Stomach (tissue), 9 donors: ENCODE measurements around the gene STK35. TPM values are rescaled to one million over a fixed set of nuclear protein-coding genes. Genes with fewer than 3 reads are reported as not detected.

Experiments used
- DNase-seq, 2 donors: peaks; one replicate each; pipeline versions ENCODE4 v3.0.0 to v3.0.0-alpha.2; 2013 to 2019
- H3K27ac ChIP-seq, 5 donors: fragments of 200-600 bp in 4 of 5; sonication (generic) in 4 of 5; one replicate each; pipeline ENCODE4 v1.5.1; 2013 to 2019; ENCODE audit warnings: mild to moderate bottlenecking in 1 of 5, moderate library complexity in 1 of 5
- H3K27me3 ChIP-seq, 3 donors: fragments of 200-600 bp; sonication (generic); one replicate each; pipeline ENCODE4 v1.5.1; 2017 to 2019; ENCODE audit warnings: mixed run types in 1 of 3
- H3K36me3 ChIP-seq, 4 donors: fragments of 200-600 bp; sonication (generic); 1 replicate in 3 of 4; 2 replicates in 1 of 4; pipeline ENCODE4 v1.5.1; 2016 to 2019
- H3K4me1 ChIP-seq, 4 donors: fragments of 200-600 bp; sonication (generic); one replicate each; pipeline ENCODE4 v1.5.1; 2016 to 2019
- H3K4me3 ChIP-seq, 4 donors: fragments of 200-600 bp; sonication (generic) in 3 of 4; one replicate each; pipeline ENCODE4 v1.5.1; 2016 to 2019; ENCODE audit warnings: mild to moderate bottlenecking in 1 of 4
- H3K9me3 ChIP-seq, 4 donors: fragments of 200-600 bp; sonication (generic); one replicate each; pipeline ENCODE4 v1.5.1; 2016 to 2019
- CTCF ChIP-seq, 7 experiments: fragments of 450-650 bp in 4 of 7; fragments of 200-600 bp in 3 of 7; sonication (generic) in 3 of 7; IDR thresholded peaks; one replicate each; pipeline ENCODE4 v1.5.1; 2016 to 2019; ENCODE audit warnings: antibody characterized with exemption in 7 of 7, control low read depth in 2 of 7, mild to moderate bottlenecking in 1 of 7
- EP300 ChIP-seq: sonication (generic); formaldehyde crosslinking; IDR thresholded peaks from one replicate; pipeline ENCODE4 v1.6.1; 2017; ENCODE audit warnings: antibody characterized with exemption
- POLR2A ChIP-seq, 4 donors: fragments of 450-650 bp; IDR thresholded peaks; one replicate each; pipeline ENCODE4 v1.6.1; 2016; ENCODE audit warnings: antibody characterized with exemption in 4 of 4, control low read depth in 2 of 4, mild to moderate bottlenecking in 1 of 4, moderate library complexity in 1 of 4
- POLR2AphosphoS5 ChIP-seq, 3 donors: sonication (generic); formaldehyde crosslinking; IDR thresholded peaks; one replicate each; pipeline ENCODE4 v1.6.1; 2016; ENCODE audit warnings: antibody characterized with exemption in 3 of 3
- WGBS, 5 donors: extraction: QIAGEN DNeasy Blood & Tissue Kit in 3 of 5; methylation state at CpG; one replicate each; pipeline versions ENCODE4 v1.1.5 to v1.1.7; 2013 to 2018; 5-methylcytosine and 5-hydroxymethylcytosine counted together
- intact Hi-C: fragments of 100-400 bp; cut with DNase I; formaldehyde crosslinking; loops from one replicate; pipeline ENCODE4 v1.15.1; 2023; ENCODE audit warnings: low total_unique reads
- polyA plus RNA-seq, 3 donors: library from polyadenylated mRNA; stranded (reverse); fragments of 200-250 nt; gene quantifications; one replicate each; pipeline ENCODE4 v1.2.3, GENCODE V29; 2013
- total RNA-seq, 5 donors: library from RNA; depleted of rRNA; stranded (reverse); fragments of >200 nt; gene quantifications; one replicate each; pipeline versions ENCODE4 v1.1.0 to v1.2.3, GENCODE V29; 2014 to 2016
- donor health status: healthy with polysubstance abuse.
- donor health status: Bipolar disorder and iron deficiency.
- donor health status: healthy.

The STK35 gene
- total and polyA plus RNA-seq, 8 donors = 4.2 to 26.1 (median 9.1) TPM

DNA sequence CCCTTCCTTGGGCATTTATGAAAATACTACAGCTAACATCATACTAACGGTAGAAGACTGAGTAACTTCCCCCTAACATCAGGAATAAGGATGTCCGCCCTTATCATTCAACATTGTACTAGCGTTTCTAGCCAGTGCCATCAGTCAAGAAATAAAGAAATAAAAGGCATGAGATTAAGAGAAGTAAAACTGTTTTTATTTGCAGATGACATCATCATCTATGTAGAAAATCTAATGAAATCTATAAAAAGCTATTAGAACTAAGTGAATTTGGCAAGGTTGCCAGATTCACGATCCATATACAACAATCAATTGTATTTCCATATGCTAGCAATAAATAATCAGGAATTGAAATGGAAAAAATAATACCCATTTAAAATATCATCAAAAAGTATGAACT is 54.6 kb downstream of the STK35 start:
- WGBS, 5 donors = 92 to 96% (median 94%) methylated on average over 4 of the region's 4 CpGs
- DNase-seq = no peak
- Histone ChIP-seq H3K4me1 (peaks cover 9 to 15% (median 14%) of the 10 kb centered on the region in 4 donors), H3K36me3 (no peaks in the 10 kb centered on the region), H3K9me3 (no peaks in the 10 kb centered on the region), H3K27ac (no peak overlapping the region), H3K4me3 (no peak overlapping the region), H3K27me3 (no peaks in the 10 kb centered on the region)
- TF ChIP-seq POLR2AphosphoS5 (IDR thresholded peaks at IDR 0.05) = no peak
- TF ChIP-seq CTCF (IDR thresholded peaks at IDR 0.05) = no peak
- TF ChIP-seq POLR2A (IDR thresholded peaks at IDR 0.05) = no peak
- TF ChIP-seq EP300 = no peak
- intact Hi-C loops = no loop called here

DNA sequence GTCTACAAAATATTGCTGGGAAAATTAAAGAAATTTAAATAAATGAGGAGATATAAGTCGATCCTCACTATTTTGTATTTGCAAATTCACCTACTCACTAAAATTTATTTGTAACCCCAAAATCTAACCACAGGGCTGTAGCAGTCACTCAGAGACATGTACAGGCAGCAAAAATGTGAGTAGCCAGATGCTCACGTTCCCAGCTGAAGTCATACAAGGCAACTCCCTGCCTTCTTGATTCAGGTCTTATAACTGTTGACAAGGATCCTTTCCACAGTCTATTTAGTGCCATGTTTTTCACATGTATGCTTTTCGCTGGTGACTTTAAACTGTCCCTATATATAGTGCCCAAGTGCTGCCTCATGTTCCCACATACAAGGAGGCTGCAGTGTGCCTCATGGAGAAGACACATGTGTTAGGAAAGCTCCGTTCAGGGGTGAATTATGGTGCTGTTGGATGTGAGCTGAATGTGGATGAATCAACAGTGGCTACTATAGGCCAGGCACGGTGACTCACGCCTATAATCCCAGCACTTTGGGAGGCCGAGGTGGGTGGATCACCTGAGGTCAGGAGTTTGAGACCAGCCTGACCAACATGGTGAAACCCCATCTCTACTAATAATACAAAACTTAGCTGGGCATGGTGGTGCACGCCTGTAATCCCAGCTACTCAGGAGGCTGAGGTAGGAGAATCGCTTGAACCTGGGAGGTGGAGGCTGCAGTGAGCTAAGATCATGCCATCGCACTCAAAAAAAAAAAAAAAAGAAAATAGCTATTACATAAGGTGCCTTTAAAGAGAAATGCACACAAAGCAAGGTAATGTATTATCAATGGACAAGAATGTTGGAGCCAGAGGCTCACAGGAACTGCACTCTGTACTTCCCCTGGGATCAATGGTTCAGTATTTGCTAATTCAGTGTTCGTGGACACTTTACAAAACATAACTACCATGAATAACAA is 55.3 kb downstream of the STK35 start:
- TF ChIP-seq POLR2AphosphoS5 (IDR thresholded peaks at IDR 0.05) (no peak), CTCF (IDR thresholded peaks at IDR 0.05) (no peak), EP300 (no peak), POLR2A (IDR thresholded peaks at IDR 0.05) (no peak)
- H3K27ac ChIP-seq = no peak overlapping the region
- H3K9me3 ChIP-seq = no peaks in the 10 kb centered on the region
- peaks cover 6 to 8% (median 6%) of the 10 kb centered on the region in 4 donors for H3K4me1 ChIP-seq
- intact Hi-C loops = no loop called here
- no peak overlapping the region for H3K4me3 ChIP-seq
- no peaks in the 10 kb centered on the region for H3K27me3 ChIP-seq
- H3K36me3 ChIP-seq = no peaks in the 10 kb centered on the region
- DNase-seq = no peak
- 83 to 95% (median 90%) methylated on average over 11 of the region's 11 CpGs for WGBS, 5 donors

DNA sequence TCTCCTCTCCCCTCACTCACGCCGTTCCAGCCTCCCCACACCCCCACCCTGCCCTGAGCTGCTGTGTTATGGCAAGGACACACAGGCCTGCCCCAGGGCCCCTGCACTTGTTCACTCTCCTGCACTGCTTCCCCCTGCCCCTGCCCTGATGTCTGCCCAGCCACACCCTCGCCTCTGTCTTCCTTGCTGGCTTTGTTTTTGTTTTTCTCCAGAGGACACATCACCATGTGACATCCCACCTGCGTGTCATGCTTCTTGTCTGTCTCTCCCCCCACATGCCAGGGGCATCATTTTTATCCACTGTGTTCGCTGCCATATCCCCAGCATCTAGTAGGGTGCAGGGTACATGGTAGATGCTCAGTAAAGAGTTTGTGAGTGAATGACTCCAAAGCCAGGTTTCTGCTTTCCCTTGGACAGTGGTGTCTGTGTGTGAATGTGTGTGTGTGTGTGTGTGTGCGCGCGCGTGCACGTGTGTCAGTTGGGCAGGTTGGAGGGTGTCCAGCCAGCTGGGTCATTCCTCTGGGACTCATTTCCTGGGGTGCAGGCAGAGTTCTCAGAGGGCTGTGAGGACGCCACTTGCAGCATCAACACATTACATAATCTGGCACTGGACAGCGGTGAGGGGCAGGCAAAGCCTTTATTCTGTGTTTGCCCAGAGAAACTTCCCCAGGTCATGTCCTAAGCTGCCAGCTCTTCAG is 60.6 kb downstream of the STK35 start:
- 60 to 82% (median 73%) methylated on average over 11 to 12 of the region's 12 CpGs for WGBS, 5 donors
- intact Hi-C loops = no loop called here

More for the DNA sequence above, 60.6 kb downstream of the STK35 start:
- H3K36me3 ChIP-seq = no peaks in the 10 kb centered on the region
- no peaks in the 10 kb centered on the region for H3K27me3 ChIP-seq
- H3K27ac ChIP-seq = no peak overlapping the region
- H3K9me3 ChIP-seq = no peaks in the 10 kb centered on the region
- no peaks in the 10 kb centered on the region for H3K4me1 ChIP-seq
- no peak for DNase-seq
- no peak for TF ChIP-seq CTCF (IDR thresholded peaks at IDR 0.05)
- no peak for TF ChIP-seq EP300
- TF ChIP-seq POLR2A (IDR thresholded peaks at IDR 0.05) = no peak
- no peak overlapping the region for H3K4me3 ChIP-seq
